ENCODE measurements around the gene CFAP20DC. TPM values are rescaled to one million over a fixed set of nuclear protein-coding genes. Genes with fewer than 3 reads are reported as not detected.

The CFAP20DC gene
- total RNA-seq, 4 donors from 2014 or later: 0.38 to 2.7 (median 1.3) TPM; not detected in 1

- no peak for TF ChIP-seq CTCF (IDR thresholded peaks at IDR 0.05; ENCODE audit: low read depth)
These were observed 26.2 kb downstream of the CFAP20DC start for GRCh38 chr3:59023612-59024011.

- TF ChIP-seq CTCF (IDR thresholded peaks at IDR 0.05; ENCODE audit: low read depth): no peak
These were observed 32.2 kb downstream of the CFAP20DC start for GRCh38 chr3:59017617-59017984.

GRCh38 chr3:59016930-59017616 is 32.8 kb downstream of the CFAP20DC start:
- no peak for TF ChIP-seq CTCF (IDR thresholded peaks at IDR 0.05; ENCODE audit: low read depth)

- TF ChIP-seq CTCF (IDR thresholded peaks at IDR 0.05; ENCODE audit: low read depth): no peak
These were observed 36.2 kb downstream of the CFAP20DC start for GRCh38 chr3:59013611-59014010.

GRCh38 chr3:59006634-59007517 is 42.9 kb downstream of the CFAP20DC start:
- no peak for TF ChIP-seq CTCF (IDR thresholded peaks at IDR 0.05; ENCODE audit: low read depth)

GRCh38 chr3:59001675-59002074 is 48.1 kb downstream of the CFAP20DC start:
- TF ChIP-seq CTCF (IDR thresholded peaks at IDR 0.05; ENCODE audit: low read depth): no peak

GRCh38 chr3:58999774-59000160 is 50.1 kb downstream of the CFAP20DC start:
- TF ChIP-seq CTCF (IDR thresholded peaks at IDR 0.05; ENCODE audit: low read depth): no peak

All from subcutaneous adipose tissue (tissue), 4 donors.